Sigmoid colon (tissue), 4 donors: ENCODE data around the gene LARP1.

Source experiments
- CTCF ChIP-seq, 4 experiments: fragments of 450-650 bp in 3 of 4; fragments of 200-600 bp in 1 of 4; IDR thresholded peaks; one replicate each; pipeline ENCODE4 v1.5.1; 2016 to 2019; ENCODE audit warnings: antibody characterized with exemption in 4 of 4, mild to moderate bottlenecking in 3 of 4, moderate library complexity in 2 of 4
- POLR2A ChIP-seq, 2 donors: fragments of 450-650 bp; IDR thresholded peaks; one replicate each; pipeline ENCODE4 v1.6.1; 2016; ENCODE audit warnings: antibody characterized with exemption in 2 of 2, mild to moderate bottlenecking in 2 of 2, moderate library complexity in 2 of 2
- POLR2AphosphoS5 ChIP-seq, 4 donors: sonication (generic); formaldehyde crosslinking; IDR thresholded peaks; one replicate each; pipeline ENCODE4 v1.6.1; 2017; ENCODE audit warnings: antibody characterized with exemption in 4 of 4

GRCh38 chr5:154793599-154794524 lies 38.7 kb downstream of the LARP1 start:
- TF ChIP-seq CTCF (IDR thresholded peaks at IDR 0.05) (no peak), POLR2AphosphoS5 (IDR thresholded peaks at IDR 0.05) (no peak), POLR2A (IDR thresholded peaks at IDR 0.05) (no peak)
